LHCN-M2 (cell line): ENCODE measurements around the gene SLC38A6. TPM values are rescaled to one million over a fixed set of nuclear protein-coding genes. Genes with fewer than 3 reads are reported as not detected.
"Not testable (repeated sequence)": the region's sequence is repeated elsewhere in the genome, so short reads cannot be mapped to it uniquely, and the experiment has no call there.

ENCODE experiments used
- DNase-seq: peaks from one replicate; pipeline ENCODE4 v3.0.0-alpha.2; 2012; ENCODE audit warnings: low read depth
- total RNA-seq: library from RNA; depleted of rRNA; stranded (reverse); fragments of >200 nt; gene quantifications from 2 replicates; pipeline ENCODE4 v1.2.3, GENCODE V29; 2014

Gene SLC38A6
- total RNA-seq, 1 experiment from 2014 or later = 52.4 TPM

- no peak for DNase-seq
These were observed 70.0 kb downstream of the SLC38A6 start for GRCh38 chr14:61051051-61051450.

DNA sequence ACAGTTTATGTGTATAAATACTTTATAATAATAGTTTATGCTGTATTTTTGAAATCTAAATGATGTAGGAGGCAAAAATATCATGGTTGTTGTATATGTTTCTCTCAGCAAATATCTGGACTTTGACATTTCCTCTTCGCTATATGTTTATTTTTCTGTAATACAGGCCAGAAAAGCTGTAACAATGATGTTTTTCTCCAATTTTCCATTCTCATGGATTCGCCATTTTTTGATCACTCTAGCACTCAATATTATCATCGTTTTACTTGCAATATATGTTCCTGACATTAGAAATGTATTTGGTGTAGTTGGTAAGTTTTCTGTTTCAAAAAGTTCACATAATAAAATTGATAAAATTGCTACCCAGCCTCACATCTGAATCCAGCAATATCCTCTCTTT is 70.6 kb downstream of the SLC38A6 start:
- DNase-seq = no peak

- DNase-seq = no peak
These were observed 82.4 kb downstream of the SLC38A6 start for GRCh38 chr14:61063461-61063860.

DNA sequence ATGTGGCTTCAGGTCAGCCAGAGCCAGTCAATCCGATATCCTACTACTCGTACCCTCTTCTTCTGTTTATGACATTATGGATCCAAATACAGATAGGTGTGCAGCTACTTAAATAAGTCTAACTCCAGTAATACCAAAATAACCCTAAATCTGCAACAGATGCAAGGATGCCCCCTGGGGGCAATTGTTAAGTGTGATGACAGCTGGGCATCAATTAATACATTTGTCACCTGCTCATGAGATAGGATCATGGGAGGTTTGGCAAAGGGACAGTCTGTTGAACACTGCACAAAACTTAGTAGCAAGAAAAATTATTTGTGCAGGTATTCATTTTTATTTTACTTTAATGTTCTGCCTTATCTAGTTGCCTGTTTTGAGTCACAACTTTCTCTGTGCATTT is 83.2 kb downstream of the SLC38A6 start:
- DNase-seq = peak; percentile 52

DNA sequence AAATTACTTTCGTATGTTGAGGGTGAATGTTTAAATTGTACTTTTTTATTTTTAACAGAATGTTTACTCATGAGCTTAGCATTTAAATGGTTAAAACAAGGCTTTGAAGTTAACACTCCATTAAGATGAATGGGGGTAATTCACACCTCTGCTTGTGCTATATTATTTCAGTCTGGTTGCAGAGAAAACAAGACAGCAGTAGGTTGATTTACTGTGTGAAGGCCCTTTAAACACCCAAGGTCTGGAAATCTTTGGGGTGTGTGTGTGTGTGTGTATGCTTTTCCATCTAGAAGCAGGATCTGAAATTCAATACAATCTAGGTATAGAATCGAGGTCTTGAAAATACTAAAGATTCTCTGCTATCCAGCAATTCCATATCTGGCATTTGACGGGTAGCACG is 83.8 kb downstream of the SLC38A6 start:
- DNase-seq = no peak

DNA sequence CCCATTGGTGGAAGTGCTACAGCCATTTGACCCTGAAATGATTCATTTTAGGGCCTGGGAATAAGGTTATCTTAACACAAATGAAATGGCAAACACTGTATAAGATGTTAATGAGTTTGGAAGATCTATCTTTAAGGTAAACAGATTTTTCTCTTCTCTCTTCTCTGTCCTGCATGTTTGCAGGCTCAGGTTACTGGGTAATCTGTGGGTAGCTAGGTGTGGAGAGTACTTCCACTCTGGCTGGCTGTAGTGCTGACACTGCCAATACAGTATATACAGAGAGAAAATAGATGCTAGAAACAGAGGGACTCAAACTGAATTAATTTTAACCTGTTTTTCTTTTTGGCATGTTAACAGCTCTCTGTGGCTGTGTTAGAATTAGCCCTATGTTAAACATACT is 84.6 kb downstream of the SLC38A6 start:
- no peak for DNase-seq

DNA sequence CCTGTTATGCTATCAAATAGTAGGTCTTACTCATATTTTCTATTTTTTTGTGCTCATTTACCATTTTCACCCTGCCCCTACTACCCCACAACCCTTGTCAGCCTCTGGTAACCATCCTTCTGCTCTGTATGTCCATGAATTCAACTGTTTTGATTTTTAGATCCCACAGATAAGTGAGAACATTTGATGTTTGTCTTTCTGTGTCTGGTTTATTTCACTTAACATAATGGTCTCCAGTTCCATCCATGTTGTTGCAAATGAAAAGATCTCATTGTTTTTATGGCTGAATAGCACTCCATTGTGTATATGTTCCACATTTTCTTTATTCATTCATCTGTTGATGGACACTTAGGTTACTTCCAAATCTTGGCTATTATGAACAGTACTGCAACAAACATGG is 91.4 kb downstream of the SLC38A6 start:
- DNase-seq = not testable (repeated sequence)

DNA sequence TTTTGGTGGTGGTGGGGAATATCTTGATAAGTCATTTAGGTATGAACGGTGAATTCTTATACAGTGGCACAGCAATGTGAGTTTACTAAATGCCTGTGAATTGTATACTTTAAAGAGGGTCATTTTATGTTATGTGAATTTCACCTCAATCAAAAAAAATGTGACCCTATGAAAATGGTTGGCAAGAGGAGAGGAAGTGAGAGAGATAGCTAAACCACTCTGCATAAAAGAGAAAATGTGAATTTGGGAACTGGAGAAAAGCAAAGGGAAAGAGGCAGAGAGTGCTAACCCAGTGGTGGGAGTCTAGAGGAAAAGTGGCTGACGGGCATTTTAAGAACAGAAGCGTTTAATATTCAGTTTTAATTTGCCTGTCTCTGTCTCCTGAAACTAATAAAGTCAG is 93.8 kb downstream of the SLC38A6 start:
- no peak for DNase-seq

- peak; percentile 74 for DNase-seq
These were observed 95.5 kb downstream of the SLC38A6 start for GRCh38 chr14:61076556-61076955.

DNA sequence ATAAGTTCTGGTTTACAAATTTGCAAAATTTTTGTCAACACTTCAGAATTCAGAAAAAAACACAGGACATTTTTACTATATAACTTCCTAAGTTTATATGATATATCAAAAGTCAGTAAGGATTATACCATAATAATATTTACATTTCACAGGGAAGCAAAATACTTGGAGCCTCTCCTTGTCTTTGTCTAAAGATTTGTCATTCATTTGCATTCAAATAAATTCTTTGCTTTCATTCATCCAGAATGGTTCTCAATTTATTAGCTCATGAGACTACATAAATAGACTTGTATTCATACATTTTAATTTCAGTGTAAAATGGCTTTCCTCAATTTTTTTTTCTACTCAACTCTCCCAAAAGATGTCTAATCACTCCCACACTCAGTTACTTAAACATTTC is 96.4 kb downstream of the SLC38A6 start:
- DNase-seq = no peak

DNA sequence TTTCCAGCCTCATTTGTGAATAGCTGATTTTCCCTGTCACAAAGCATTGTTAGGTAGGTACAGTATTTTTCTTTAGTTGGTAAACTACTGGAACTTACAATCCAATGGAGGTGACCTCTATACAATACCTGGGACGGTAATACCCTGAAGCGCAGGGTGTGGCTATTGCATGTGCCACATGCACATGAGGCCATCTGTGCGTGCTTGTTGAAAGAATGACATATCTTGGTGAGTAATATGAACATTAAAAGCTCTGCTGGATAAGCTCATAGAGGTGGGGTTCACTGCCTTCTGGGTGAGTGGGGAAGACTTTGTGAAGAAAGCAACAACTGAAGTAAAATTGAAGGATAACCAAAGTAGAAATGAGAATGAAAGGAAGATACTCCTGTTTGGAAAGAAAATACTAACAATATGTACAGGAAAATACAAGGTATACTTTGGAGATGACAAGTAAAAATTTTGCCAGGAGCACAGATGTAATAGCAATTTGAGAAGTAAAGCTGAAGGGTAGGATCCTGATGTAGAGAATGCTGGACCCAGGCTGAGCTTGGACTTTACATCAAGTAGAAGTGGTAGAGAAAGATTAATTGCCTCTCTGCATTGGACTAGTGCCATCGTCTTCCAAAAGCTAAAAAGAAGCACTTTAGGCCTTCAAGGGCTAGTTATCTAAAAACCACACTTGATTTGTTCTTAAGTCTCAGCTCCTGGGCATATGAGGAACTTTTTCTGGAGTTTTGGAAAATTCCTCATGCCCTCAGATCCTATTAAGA is 97.1 kb downstream of the SLC38A6 start:
- peak; percentile 55 for DNase-seq

DNA sequence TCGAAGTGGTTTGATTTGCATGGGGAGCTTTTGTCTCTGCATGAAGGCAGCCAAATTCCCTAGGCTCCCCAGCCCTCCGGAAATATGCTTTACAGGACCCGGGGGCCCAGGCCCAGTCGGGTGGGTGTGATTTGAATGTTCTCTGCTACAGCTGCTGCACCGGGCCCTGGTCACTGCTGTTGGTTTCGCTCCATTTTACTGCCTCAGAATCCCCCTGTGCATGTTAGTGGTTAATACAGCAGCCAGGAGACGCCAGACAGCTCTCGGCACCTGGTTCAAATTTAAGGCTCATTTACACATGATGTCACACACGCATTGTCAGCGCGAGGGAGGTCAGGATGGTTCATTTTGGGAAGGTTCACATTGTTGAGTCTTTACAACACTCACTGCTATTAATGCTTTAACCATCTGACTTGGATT is 99.6 kb downstream of the SLC38A6 start:
- DNase-seq = no peak

- DNase-seq = no peak
These were observed 107.0 kb downstream of the SLC38A6 start for GRCh38 chr14:61088081-61088480.

DNA sequence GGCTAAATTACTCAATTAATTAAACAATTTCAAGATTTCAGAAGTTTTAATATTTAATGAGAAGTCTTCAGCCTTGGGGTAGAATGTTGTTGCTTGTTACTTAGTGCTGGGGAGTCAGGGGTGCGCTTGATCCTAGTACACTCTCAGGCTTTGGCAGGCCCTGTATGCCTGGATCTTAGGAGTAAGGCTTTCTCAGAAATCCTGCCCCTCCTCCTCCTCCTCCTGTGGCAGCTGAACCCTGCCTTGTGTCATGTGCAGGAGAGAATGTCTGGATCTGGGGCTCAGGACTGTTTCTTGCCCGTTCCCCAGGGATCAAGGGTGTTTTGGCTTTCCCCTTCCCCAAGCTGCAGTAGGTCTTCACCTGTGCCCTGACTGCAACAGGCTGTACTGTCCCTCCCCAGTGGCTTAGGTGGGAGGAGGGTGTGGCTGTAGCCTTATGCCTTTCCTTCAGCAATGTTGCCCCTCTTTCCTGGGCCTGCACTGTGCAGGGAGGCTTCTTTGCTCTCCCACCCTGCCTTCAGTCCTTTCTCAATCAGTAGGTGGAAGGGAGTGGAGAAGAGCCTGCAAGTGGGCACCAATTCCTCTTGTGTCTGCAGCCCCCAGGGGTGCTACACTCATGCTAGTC is 108.2 kb downstream of the SLC38A6 start:
- DNase-seq = no peak

DNA sequence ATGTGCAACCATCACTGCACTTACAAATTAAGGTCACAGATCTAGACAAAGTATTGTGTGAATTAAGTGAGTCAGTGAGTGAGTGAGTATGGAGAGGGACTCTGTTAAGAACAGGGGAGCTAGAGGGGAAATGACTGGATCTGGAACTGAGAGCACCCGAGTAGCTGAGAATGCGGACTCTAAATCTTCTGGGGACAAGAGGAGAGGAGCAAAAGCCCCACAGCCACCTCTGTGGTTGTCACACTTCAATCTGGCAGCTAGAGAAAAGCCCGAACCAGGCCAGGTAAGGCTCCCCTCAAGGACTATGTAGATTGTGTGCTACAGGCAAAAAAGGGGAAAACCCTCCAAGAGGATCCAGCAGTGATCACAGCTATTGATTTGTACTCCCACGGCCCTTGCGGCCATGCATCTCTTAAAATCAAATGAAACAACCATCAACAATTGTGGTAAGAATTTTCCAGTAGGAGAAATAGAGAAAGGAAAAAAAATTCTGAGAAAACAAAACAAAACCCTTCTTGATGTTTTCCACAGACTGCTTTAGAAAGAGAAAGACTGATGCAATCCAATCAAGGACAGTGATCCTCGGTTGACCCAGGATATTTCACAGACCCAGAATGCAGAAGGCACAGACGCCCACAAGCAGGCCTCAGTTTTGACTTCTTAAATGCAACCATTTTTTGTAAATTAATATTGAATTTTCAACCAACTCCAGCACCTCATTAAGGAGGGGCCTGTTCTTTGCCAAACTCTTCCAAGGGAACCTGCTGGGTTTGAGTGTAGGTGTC is 109.6 kb downstream of the SLC38A6 start:
- DNase-seq = no peak

- DNase-seq = no peak
These were observed 110.7 kb downstream of the SLC38A6 start for GRCh38 chr14:61091657-61092273.

- not testable (repeated sequence) for DNase-seq
These were observed 117.1 kb downstream of the SLC38A6 start for GRCh38 chr14:61098096-61098495.

- no peak for DNase-seq
These were observed 117.7 kb downstream of the SLC38A6 start for GRCh38 chr14:61098721-61099120.

DNA sequence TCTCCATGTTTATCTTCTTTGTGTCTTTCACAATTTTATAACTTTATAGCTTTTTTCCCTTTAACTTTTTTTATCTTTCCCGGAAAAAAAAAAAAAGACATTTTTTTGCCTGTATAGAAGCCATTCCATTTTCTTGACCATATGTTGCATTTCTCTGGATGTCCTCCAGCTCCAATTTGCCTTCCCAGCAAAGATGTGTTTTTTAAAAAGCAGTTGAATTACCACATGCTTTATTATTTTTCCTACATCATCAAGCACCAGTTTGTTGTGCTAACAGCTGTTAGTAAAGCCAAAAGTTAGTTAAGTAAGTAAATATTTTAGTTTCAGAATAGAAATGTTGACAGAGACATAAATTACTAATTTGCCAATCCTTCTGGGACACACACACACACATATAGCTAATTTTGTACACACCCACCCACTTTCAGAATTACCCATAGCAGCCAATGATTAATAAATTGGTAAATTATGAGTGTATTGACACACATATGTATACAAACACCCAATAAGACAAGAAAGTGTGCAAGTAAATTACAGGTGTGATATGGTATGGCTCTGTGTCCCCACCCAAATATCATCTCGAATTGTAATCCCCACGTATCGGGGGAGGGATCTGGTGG is 118.3 kb downstream of the SLC38A6 start:
- DNase-seq = peak; percentile 74

DNA sequence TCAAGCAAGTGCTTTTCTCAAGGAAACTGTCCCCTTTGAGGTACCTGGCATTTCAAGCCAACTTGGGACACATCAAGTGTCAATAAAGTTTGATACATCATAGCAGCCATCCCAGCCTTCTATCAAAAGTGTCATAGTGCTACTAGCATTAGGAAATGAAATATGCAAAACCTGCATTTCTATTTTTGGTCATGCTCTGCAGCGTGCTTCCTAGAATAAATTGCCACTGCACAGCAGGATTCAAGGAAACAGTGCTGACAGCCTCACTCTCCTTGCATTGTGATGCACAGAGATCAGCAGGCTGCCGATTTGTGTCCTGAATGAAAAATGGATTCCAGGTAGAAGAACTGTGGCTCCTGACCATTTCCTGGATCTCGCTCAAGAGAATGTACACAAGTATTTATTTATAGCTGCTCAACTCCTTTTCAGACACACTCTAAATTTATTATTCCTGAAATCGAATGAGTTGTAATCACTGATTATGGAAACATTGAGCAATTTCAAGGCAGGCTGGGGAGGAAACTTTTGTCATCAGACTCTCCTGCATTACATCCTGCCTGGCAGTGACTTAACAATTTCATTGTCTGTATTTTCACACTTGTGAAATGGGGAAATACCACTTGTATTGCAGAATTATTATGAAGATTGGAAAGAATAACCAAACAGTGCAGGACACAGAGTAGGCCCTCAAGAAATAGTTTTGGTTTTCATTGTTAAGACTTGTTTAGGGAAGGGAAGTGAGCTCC is 120.9 kb downstream of the SLC38A6 start:
- peak; percentile 50 for DNase-seq
